CD4-positive, alpha-beta T cell treated with Interleukin-15 for 4 hours (primary cell): ENCODE measurements around the gene GPR22.

Experiments
- DNase-seq: peaks from one replicate; pipeline ENCODE4 v3.0.0-alpha.2; 2020; ENCODE audit warnings: low spot score

Gene GPR22

GRCh38 chr7:107480932-107481331 lies 11.1 kb downstream of the GPR22 start:
- no peak for DNase-seq

- no peak for DNase-seq
Measured at GRCh38 chr7:107482571-107482970, 12.7 kb downstream of the GPR22 start.

GRCh38 chr7:107486041-107486440 lies 16.2 kb downstream of the GPR22 start:
- no peak for DNase-seq

GRCh38 chr7:107492875-107493274 lies 23.0 kb downstream of the GPR22 start:
- DNase-seq: no peak

GRCh38 chr7:107494315-107494751 lies 24.5 kb downstream of the GPR22 start:
- DNase-seq: no peak

- DNase-seq: no peak
Measured at GRCh38 chr7:107494884-107495283, 25.0 kb downstream of the GPR22 start.

- no peak for DNase-seq
Measured at GRCh38 chr7:107495516-107495915, 25.7 kb downstream of the GPR22 start.

- no peak for DNase-seq
Measured at GRCh38 chr7:107499731-107500130, 29.9 kb downstream of the GPR22 start.

GRCh38 chr7:107501593-107501992 lies 31.7 kb downstream of the GPR22 start:
- no peak for DNase-seq

- DNase-seq: no peak
Measured at GRCh38 chr7:107502154-107502553, 32.3 kb downstream of the GPR22 start.

GRCh38 chr7:107502797-107503196 lies 32.9 kb downstream of the GPR22 start:
- no peak for DNase-seq

- no peak for DNase-seq
Measured at GRCh38 chr7:107503687-107504086, 33.8 kb downstream of the GPR22 start.

- DNase-seq: no peak
Measured at GRCh38 chr7:107505362-107505761, 35.5 kb downstream of the GPR22 start.

- DNase-seq: no peak
Measured at GRCh38 chr7:107505997-107506673, 36.3 kb downstream of the GPR22 start.

GRCh38 chr7:107506674-107507339 lies 37.0 kb downstream of the GPR22 start:
- DNase-seq: no peak
